ENCODE measurements around the gene GRK4.

DNA sequence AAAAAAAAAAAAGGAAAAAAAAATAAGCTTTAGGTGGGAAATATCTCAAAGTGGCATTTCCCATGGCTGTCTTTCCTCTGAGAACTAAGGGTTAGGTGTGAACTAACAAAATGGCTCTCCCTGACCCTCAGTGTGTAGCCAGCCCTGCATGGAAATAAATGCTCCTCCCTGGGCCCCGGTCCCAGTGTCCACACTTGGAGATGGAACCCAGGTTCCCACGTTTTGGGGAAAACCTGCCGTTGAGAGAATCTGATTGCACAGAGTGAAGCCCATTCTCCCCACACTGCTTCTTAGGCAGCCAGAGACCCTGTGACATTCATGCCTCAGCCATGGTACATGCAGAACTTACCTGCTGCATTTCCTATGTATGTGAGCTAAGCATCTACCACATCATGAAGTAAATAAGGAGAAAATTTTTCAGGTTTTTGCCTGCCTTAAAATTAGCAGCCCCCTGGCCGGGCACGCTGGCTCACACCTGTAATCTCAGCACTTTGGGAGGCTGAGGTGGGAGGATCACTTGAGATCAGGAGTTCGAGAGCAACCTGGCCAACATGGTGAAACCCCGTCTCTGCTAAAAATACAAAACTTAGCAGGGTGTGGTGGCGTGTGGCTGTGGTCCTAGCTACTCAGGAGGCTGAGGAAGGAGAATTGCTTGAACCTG, 76.5 kb downstream of the GRK4 start:
- TF ChIP-seq, protein P1, sequence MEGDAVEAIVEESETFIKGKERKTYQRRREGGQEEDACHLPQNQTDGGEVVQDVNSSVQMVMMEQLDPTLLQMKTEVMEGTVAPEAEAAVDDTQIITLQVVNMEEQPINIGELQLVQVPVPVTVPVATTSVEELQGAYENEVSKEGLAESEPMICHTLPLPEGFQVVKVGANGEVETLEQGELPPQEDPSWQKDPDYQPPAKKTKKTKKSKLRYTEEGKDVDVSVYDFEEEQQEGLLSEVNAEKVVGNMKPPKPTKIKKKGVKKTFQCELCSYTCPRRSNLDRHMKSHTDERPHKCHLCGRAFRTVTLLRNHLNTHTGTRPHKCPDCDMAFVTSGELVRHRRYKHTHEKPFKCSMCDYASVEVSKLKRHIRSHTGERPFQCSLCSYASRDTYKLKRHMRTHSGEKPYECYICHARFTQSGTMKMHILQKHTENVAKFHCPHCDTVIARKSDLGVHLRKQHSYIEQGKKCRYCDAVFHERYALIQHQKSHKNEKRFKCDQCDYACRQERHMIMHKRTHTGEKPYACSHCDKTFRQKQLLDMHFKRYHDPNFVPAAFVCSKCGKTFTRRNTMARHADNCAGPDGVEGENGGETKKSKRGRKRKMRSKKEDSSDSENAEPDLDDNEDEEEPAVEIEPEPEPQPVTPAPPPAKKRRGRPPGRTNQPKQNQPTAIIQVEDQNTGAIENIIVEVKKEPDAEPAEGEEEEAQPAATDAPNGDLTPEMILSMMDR (IDR thresholded peaks at IDR 0.05), result no peak
- TF ChIP-seq POLR2A (IDR thresholded peaks at IDR 0.05), result no peak

All from upper lobe of left lung (tissue), 4 donors.